Hepatocyte (in vitro differentiated cells): ENCODE measurements around the gene SERGEF.

Experiments used
- EZH2 ChIP-seq: fragments of 200-600 bp; sonication (generic); IDR thresholded peaks from 2 replicates; pipeline ENCODE4 v1.6.1; 2016; ENCODE audit warnings: antibody characterized with exemption, mild to moderate bottlenecking, borderline replicate concordance
- EZH2phosphoT487 ChIP-seq: fragments of 200-600 bp; sonication (generic); IDR thresholded peaks from one replicate; pipeline ENCODE4 v1.6.1; 2018; ENCODE audit warnings: antibody characterized with exemption, mild to moderate bottlenecking, low read depth, moderate library complexity; ENCODE audit not compliant: unreplicated experiment, severe bottlenecking
- TF ChIP-seq, protein P1 (sequence below): fragments of 200-600 bp; sonication (generic); IDR thresholded peaks from 2 replicates; pipeline ENCODE4 v1.5.1; 2016; ENCODE audit warnings: antibody characterized with exemption, mild to moderate bottlenecking; ENCODE audit not compliant: poor library complexity

DNA sequence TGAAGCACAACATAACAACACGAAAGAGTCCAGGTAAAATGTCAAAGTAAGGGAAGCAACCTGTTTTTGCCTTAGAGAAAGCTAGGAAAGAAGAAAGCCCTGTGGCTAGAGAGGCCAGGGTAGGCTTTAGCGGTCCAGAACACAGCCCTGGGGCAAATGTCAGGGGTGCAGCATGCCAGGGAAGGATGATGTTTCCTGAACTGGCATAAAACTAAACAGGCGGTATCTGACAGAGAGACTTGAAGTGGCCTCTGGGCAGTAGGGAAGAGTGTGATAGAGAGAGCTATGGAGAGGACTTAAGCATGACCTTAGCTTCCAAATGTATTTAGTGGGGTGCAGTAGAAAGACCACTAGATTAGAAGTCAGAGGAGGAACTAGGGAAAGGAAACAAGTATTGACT lies 174.7 kb downstream of the SERGEF start:
- TF ChIP-seq EZH2: no peak
- TF ChIP-seq, protein P1, sequence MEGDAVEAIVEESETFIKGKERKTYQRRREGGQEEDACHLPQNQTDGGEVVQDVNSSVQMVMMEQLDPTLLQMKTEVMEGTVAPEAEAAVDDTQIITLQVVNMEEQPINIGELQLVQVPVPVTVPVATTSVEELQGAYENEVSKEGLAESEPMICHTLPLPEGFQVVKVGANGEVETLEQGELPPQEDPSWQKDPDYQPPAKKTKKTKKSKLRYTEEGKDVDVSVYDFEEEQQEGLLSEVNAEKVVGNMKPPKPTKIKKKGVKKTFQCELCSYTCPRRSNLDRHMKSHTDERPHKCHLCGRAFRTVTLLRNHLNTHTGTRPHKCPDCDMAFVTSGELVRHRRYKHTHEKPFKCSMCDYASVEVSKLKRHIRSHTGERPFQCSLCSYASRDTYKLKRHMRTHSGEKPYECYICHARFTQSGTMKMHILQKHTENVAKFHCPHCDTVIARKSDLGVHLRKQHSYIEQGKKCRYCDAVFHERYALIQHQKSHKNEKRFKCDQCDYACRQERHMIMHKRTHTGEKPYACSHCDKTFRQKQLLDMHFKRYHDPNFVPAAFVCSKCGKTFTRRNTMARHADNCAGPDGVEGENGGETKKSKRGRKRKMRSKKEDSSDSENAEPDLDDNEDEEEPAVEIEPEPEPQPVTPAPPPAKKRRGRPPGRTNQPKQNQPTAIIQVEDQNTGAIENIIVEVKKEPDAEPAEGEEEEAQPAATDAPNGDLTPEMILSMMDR: no peak
- no peak for TF ChIP-seq EZH2phosphoT487
